ENCODE data around the gene DES.

GRCh38 chr2:219446101-219446504, 27.9 kb downstream of the DES start:
- TF ChIP-seq, protein P1, sequence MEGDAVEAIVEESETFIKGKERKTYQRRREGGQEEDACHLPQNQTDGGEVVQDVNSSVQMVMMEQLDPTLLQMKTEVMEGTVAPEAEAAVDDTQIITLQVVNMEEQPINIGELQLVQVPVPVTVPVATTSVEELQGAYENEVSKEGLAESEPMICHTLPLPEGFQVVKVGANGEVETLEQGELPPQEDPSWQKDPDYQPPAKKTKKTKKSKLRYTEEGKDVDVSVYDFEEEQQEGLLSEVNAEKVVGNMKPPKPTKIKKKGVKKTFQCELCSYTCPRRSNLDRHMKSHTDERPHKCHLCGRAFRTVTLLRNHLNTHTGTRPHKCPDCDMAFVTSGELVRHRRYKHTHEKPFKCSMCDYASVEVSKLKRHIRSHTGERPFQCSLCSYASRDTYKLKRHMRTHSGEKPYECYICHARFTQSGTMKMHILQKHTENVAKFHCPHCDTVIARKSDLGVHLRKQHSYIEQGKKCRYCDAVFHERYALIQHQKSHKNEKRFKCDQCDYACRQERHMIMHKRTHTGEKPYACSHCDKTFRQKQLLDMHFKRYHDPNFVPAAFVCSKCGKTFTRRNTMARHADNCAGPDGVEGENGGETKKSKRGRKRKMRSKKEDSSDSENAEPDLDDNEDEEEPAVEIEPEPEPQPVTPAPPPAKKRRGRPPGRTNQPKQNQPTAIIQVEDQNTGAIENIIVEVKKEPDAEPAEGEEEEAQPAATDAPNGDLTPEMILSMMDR (IDR thresholded peaks at IDR 0.05 in 4 of 5, conservative IDR thresholded peaks at IDR 0.05 in 1 of 5) = no peak
- TF ChIP-seq POLR2A (IDR thresholded peaks at IDR 0.05) = no peak

All from gastrocnemius medialis (tissue), 4 donors.